GM18858 (cell line): Measurements from ENCODE around the gene CUX1.

Source experiments
- ATAC-seq: cut with Tn5 transposase; IDR thresholded peaks from one replicate; pipeline ENCODE4 v1.9.1; 2021; ENCODE audit not compliant: unreplicated experiment

The CUX1 gene

DNA sequence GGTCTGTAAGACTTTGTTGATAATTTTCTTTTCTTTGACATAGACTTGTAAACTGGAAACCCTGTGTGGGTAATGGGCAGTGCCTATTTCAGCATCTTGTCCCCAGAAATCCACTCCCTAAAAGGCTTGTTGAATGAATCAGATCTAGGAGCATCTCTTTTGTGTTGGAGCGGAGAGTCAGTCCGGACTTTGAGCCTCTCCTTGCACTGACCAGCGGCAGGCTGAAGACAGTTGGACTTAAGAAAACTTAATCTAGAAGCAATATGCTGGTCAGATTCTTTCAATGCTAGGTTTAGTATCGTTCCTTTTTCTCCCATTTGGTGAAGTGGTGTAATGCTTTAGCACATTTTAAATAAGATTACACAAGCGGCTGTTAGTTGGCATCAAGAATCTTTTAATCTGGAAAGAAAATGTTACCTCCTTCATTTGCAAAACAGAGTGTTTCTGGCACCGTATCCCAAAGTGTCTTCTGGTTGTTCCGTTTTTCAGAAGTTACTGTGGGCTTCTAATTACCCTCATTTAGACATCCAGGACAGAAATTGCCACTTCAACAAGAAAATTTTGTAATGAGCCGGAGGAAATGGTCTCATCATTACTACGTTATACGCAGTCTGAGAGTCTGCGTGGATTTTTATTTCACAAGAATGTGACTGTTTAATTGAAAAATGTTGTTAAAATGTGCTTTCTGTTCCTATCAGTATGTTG lies 74.7 kb downstream of the CUX1 start:
- ATAC-seq, result no peak

DNA sequence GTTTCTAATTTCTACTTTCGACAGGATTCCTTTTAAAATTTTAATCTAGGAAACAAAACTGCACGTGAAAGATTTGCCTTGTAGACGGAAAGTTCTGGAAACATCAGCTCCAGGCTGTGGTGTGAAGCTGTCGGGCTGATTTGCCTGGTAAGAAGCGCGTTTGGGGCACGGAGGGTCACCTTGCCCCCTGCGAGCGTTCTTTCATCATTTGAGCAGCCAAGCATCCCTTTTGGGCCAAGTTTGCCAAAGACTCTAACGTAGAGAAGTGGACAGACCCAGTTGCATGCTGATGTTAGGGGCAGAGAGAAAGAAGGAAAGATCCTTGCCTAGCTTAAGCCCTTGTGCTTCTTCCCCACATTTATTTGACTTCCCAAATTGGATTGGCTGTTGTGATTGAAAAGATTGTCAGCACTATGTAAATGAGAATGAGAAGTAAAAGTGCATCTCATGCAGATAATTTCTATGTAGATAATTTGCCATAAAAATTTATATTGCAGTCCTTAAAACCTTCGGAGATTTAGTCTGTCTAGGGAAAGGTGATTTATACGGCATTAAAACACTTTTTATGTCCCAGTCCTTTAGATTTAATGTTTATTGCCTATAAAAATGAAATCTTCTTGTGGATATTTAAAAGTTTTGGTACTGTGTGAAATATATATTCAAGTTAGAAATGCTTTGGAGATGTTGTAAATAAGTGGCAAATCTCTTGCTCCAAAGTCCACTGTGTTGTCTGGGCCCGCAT lies 76.1 kb downstream of the CUX1 start:
- no peak for ATAC-seq

- ATAC-seq, result no peak
Observed at GRCh38 chr7:101896316-101896715, 78.9 kb downstream of the CUX1 start.

- ATAC-seq, result no peak
Observed at GRCh38 chr7:101896941-101897340, 79.5 kb downstream of the CUX1 start.

GRCh38 chr7:101898106-101898505 lies 80.7 kb downstream of the CUX1 start:
- no peak for ATAC-seq

- no peak for ATAC-seq
Observed at GRCh38 chr7:101899616-101900015, 82.2 kb downstream of the CUX1 start.

- no peak for ATAC-seq
Observed at GRCh38 chr7:101900103-101900502, 82.7 kb downstream of the CUX1 start.

DNA sequence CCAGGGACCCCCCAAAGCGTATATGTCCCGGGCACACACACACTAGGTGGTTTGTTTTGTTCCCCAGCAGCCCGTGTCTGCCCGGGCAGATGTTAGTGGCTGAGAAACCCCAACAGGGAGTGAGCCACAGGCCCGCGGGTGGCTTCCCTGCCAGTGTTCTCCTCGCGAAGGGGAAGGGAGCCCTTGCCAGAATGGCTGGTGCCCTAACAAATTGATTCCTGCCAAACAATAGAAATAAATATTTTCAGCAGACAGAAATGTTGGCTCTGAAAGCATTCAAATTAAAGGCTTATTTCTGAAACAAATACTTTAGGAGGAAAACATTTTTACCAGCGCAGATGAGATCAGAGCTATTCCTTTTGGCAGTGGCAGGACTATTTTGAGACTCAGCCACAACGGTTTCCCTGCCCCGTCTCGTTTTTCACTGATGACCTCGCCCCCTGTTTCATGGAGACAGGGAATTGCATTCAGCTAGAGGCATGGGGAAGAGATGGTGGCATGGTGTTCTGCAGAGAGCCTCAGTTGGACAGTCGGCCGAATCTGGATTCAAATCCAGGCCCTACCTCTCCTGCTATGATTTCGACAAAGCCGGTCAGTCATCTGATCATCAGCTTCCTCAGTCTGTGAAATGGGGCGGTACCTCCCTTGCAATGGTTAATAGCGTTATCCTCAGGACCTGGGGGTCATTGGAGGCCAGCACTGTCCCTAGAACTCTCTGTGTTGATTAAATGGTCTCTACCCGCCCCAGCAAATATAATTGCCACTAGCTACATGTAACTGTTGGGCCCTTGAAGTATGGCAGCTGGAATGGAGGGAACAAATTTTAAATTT lies 84.5 kb downstream of the CUX1 start:
- no peak for ATAC-seq

DNA sequence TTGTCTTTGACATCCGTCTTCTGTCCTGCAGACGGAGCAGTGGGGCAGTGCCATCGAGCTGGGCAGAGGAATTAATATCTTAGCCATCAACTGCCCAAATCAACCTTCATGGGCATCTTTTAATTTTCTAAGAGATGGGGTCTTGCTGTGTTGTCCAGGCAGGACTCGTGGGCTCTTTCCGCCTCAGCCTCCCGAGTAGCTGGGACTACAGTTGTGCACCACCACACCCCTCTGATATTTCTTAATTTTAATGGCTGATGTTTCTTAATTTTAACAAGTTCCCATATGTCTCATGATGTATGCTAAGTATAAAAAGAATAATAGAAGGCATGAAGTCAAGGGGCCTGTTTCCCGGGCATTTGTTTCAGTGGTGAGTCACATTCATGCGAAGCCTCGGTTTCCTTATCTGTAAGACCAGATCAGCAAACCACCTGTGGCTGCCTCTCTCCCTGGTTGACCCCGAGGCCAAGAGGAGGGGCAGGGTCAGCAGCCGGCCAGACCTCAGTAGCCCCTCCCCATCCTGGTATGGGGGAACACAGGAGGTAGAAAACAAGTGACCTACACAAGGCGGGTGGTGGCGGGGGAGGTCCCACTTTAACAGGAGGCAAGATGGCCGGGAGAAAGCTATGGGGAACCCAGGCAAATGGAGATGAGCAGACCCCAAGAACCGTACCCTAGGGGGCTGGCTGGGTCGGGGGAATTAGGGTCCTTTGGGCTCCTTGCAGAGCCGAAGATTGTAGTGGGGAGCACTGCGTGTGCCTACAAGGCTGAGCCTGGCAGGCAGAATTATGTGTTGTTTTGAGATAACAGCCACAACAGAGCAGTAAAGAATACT lies 85.5 kb downstream of the CUX1 start:
- no peak for ATAC-seq

DNA sequence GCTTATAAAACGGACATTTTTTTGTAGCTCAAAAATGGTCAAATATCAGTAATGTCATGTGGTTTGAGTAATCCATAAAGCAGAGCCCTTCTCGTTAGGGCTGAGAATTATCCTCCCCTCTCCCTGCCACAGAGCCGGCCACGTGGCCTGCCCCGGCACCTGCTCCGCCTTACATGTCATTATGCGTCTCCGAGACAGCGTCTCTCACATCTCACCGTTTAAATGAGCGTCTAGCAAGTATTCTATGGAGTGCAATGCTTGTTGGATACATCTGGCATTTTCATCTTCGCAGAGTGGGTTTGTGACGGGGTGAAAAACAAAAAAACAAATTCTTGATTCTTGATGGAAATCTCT lies 86.1 kb downstream of the CUX1 start:
- ATAC-seq, result no peak

- ATAC-seq, result no peak
Observed at GRCh38 chr7:101904019-101904418, 86.6 kb downstream of the CUX1 start.

DNA sequence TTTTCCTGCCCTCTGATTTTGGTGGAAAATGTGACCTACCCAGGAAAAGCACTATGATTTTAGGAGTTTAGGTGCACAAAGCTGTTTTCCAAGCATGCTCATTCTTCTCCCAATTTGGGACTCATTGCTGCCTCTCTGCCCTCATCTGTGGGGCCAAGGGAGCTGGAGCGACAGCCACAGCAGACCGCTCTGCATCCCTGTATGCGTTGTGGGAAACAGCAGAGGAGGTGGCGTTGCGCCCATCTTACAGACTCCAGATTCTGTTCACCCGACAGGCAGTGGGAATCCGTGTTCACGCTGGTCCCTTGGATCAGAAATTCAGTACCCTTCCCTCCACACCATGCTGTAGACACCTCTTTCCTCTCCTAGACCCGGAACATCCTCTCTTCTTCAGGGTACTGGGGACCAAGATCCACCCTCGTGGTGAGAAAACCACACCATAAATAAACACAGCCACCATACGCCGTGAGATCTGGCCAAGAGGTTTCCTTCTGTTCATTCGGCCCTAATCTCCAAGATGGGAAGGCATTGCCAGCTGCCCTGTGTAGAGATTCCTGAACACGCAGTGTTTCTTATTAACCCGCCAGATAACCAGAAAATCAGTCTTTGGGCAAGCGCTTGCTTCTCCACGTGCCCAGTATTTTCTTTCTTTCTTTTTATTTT lies 87.9 kb downstream of the CUX1 start:
- no peak for ATAC-seq

- no peak for ATAC-seq
Observed at GRCh38 chr7:101906291-101907240, 89.1 kb downstream of the CUX1 start.

DNA sequence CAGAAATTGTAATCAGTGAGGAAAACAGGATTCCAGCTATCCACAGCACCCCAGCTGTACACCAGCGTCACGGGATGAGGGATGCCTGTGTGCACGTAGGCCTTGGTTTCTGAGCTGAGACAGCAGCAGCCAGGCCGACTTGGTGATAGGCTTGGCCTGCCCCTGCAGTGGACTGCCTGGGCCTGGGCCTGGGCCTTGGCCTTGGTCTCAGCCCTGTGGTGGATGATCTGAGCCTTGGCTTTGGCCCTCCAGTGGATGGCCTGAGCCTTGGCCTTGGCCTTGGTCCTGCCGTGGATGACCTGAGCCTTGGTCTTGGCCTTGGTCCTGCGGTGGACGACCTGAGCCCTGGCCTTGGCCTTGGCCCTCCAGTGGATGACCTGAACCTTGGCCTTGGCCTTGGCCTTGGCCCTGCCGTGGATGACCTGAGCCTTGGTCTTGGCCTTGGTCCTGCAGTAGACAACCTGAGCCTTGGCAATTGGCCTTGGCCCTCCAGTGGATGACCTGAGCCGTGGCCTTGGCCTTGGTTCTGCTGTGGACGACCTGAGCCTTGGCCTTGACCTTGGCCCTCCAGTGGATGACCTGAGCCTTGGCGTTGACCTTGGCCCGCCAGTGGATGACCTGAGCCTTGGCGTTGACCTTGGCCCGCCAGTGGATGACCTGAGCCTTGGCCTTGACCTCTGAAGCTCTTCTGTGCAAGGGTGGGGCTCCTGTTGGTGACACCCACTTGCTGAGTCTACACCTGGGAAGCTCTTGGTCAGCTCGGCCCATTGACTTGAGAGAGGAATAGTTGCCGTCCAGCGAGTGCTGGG lies 93.8 kb downstream of the CUX1 start:
- no peak for ATAC-seq

GRCh38 chr7:101911800-101912715 lies 94.6 kb downstream of the CUX1 start:
- no peak for ATAC-seq

DNA sequence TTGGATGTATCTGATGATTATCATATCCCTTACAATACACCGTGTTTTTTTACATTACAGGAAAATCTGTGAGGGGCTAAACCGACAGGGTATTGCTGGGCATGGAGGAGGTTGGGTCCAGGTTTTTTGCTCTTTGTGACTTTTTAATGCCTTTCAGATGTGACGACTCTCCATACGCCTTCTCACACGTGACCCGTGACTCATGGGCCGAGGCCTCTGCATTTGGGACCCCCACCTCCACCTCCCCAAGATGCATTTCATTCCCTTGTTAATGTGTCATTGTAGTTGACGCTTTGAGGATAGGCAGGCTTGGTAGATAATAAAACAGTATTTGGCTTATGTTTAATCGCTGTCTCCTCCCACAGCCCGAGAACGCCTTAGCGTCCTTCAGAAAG lies 95.3 kb downstream of the CUX1 start:
- no peak for ATAC-seq

DNA sequence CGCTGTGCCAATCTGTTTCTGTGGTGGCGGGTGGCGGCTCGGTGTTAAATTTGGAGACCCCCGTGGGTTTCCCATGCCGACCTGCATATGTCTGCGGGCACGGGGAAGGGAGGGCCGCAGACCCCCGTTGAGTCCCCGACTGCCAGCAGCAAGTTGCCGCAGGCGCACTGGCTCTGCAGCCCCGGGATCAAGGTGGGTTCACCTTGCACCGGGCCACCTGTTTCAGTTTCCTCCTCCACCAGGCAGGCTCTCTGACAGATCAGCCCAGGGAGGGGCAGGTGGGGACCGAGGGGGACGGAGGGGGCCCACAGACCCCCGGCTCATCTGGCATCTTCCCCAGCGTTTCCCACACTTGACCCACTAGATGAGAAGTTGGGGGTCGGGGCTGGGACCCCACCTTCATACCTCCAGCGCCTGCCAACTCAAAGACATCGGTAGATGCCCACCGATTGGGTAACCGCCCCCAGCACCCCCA lies 95.9 kb downstream of the CUX1 start:
- ATAC-seq, result no peak
